ENCODE measurements around the gene TGM1.
"Not testable (repeated sequence)": the region's sequence is repeated elsewhere in the genome, so short reads cannot be mapped to it uniquely, and the experiment has no call there.

The TGM1 gene

GRCh38 chr14:24254630-24255392 lies 8.2 kb downstream of the TGM1 start:
- no peak for DNase-seq (ENCODE audit: low spot score)

- no peak for DNase-seq (ENCODE audit: low spot score)
These were observed 9.0 kb downstream of the TGM1 start for GRCh38 chr14:24253936-24254335.

- no peak for DNase-seq (ENCODE audit: low spot score)
These were observed 10.5 kb downstream of the TGM1 start for GRCh38 chr14:24252289-24253124.

- no peak for DNase-seq (ENCODE audit: low spot score)
These were observed 11.1 kb downstream of the TGM1 start for GRCh38 chr14:24251880-24252288.

- DNase-seq (ENCODE audit: low spot score) = no peak
These were observed 12.6 kb downstream of the TGM1 start for GRCh38 chr14:24250354-24250753.

GRCh38 chr14:24249230-24250021 lies 13.6 kb downstream of the TGM1 start:
- no peak for DNase-seq (ENCODE audit: low spot score)

GRCh38 chr14:24247422-24247821 lies 15.6 kb downstream of the TGM1 start:
- no peak for DNase-seq (ENCODE audit: low spot score)

GRCh38 chr14:24246765-24247212 lies 16.2 kb downstream of the TGM1 start:
- DNase-seq (ENCODE audit: low spot score) = no peak

GRCh38 chr14:24245350-24245749 lies 17.6 kb downstream of the TGM1 start:
- not testable (repeated sequence) for DNase-seq (ENCODE audit: low spot score)

- DNase-seq (ENCODE audit: low spot score) = no peak
These were observed 19.6 kb downstream of the TGM1 start for GRCh38 chr14:24243336-24243836.

- no peak for DNase-seq (ENCODE audit: low spot score)
These were observed 21.0 kb downstream of the TGM1 start for GRCh38 chr14:24241829-24242443.

GRCh38 chr14:24240110-24240918 lies 22.7 kb downstream of the TGM1 start:
- no peak for DNase-seq (ENCODE audit: low spot score)

GRCh38 chr14:24238527-24239037 lies 24.4 kb downstream of the TGM1 start:
- DNase-seq (ENCODE audit: low spot score) = no peak

- DNase-seq (ENCODE audit: low spot score) = no peak
These were observed 24.9 kb downstream of the TGM1 start for GRCh38 chr14:24238123-24238522.

- no peak for DNase-seq (ENCODE audit: low spot score)
These were observed 25.5 kb downstream of the TGM1 start for GRCh38 chr14:24237463-24237955.

- no peak for DNase-seq (ENCODE audit: low spot score)
These were observed 26.1 kb downstream of the TGM1 start for GRCh38 chr14:24236689-24237462.

GRCh38 chr14:24235804-24236688 lies 26.9 kb downstream of the TGM1 start:
- no peak for DNase-seq (ENCODE audit: low spot score)
